ENCODE measurements around the gene RALGAPA1. TPM values are rescaled to one million over a fixed set of nuclear protein-coding genes. Genes with fewer than 3 reads are reported as not detected.
"Not testable (repeated sequence)": the region's sequence is repeated elsewhere in the genome, so short reads cannot be mapped to it uniquely, and the experiment has no call there.

RALGAPA1 gene
- total RNA-seq, 1 donor from 2014 or later: 25.0 TPM

DNA sequence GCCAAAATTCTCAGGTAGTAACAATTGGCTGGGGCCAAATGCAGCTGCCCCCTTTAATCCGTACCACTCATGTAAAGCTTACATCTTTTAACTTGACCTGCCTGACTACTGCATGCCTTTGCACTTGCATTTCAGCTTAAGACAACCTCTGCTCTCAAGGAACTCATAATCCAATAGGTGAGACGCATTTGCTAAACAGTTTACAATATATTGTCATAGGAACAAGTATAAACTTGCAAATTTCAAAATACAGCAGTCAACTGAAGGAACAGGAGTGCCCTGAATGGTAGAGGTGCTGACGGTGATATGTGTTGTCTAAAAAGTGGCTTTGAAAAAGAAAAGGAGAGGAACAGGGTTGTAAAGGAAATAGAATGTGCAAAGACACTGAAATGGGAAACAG, 13.4 kb upstream of the RALGAPA1 start:
- DNase-seq (ENCODE audit: low read depth): no peak

DNA sequence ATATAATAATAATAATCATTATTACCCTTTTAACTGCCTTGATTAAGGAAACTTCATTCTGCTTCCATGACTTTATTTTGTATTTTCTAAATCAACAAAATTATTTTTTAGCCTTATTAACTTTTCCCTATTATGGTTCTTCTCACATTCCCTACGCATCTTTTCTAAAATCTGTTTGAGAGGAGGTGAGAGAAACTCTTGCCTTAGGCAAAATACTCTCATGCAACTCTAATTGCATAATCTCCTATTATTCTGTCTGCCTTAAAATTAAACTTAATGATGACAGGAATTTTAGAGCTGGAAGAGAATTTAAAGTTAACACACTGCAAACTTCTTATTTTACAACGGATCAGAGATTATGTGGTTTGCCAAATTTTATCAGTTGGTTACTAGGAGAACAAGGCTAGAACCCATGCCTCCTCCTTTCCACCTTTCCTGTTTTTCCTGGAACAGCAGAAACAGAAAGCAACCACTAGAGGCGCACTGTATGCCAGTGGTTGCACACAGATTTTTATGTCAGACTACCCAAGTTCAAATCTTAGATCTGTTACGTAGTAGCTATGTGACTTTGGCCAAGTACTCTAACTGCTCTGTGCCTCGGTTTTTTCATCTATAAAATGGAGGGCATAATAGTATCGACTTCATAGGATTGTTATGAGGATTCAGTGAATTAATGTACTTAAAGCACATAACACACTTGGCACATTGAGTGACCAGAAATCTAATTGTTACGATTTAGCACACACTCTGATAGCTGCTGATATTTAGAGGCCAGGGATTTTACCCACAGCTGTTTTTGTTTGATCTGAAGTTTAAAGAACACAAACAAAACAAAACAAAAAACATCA, 12.7 kb upstream of the RALGAPA1 start:
- peak; percentile 43 for DNase-seq (ENCODE audit: low read depth)

DNA sequence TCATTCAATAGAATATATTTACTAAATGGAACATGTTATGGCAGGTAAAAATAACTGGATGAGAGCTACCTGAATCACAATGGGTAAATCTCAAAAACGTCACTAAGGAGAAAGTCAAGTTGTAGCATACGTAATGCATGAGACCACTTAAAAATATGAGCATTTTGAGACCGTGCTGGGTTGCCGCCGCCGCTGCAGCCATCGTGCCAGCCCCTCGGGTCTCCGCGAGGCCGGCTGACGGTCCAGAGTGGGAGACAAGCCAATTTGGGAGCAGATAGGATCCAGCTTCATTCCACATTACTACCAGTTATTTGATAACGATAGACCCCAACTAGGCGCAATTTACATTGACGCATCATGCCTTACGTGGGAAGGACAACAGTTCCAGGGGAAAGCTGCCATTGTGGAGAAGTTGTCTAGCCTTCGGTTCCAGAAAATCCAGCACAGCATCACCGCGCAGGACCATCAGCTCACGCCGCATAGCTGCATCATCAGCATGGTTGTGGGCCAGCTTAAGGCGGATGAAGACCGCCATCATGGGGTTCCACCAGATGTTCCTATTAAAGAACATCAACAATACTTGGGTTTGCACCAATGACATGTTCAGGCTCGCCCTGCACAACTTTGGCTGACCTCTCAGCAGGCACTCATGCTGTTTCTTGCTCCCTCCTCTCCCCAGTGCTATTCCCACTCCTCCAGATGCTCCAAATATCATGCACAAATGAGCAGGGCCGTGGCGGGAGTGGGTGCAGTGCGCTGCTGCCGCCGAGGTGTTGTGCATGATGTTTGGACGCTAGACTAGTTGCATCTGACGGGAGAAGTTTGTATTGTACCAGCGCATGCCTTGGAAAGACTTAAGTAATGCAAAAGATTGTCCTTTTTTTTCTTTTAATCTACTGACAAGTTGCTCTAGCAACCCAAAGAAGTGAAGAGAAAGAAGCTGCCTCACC, 10.8 kb upstream of the RALGAPA1 start:
- no peak for DNase-seq (ENCODE audit: low read depth)

DNA sequence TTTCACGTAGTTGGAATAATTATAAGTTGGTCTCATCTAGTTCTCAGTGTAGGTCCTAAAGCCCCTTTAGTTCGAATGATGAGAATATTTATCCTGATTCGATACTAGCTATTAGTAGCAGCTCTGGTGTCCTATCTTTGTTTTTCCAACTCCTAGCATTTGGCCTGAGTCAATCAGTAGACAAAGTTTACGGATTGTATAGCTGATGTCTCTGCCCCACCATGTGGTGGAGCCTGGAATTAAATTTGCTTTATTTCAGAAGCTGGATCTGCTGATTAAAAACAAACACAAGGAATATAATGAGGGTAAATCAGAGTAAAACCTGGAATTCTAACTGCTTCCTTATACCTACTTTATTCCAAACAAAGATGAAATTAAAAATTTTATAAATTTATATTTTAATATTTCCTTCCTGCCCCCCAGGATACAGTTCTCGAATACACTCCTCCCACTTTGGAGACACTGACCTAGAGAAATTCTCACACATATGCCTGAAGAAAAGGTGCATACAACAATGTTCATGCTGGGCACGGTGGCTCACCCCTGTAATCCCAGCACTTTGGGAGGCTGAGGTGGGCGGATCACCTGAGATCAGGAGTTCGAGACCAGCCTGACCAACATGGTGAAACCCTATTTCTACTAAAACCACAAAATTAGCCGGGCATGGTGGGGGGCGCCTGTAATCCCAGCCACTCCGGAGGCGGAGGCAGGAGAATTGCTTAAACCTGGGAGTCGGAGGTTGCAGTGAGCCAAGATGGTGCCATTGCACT, 9.4 kb upstream of the RALGAPA1 start:
- peak; percentile 62 for DNase-seq (ENCODE audit: low read depth)

DNA sequence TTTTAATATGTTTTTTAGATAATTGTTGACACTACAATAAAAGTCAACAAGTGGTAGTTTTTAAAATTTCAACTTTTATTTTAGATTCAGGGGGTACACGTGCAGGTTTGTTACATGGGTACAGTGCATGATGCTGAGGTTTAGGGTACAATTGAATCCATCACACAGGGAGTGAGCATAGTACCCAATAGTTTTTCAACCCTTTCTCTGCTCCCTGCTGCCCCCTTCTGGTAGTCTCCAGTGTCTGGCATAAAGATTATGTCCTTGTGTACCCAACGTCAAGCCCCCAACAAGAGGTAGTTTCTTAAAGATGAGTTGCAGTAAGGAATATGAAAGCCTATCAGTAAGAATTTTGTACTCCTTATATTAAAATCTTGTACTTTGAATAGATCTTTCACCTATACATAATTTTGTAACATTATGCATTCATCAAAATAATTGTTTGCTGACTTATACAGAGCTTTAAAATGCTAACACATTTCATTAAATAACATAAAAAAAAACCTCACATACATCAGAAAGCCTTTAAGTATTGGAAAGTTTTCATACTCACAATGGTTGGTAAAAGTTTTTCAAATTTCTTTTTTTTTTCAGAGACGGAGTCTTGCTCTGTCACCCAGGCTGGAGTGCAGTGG, 5.4 kb upstream of the RALGAPA1 start:
- DNase-seq (ENCODE audit: low read depth): peak; percentile 77

DNA sequence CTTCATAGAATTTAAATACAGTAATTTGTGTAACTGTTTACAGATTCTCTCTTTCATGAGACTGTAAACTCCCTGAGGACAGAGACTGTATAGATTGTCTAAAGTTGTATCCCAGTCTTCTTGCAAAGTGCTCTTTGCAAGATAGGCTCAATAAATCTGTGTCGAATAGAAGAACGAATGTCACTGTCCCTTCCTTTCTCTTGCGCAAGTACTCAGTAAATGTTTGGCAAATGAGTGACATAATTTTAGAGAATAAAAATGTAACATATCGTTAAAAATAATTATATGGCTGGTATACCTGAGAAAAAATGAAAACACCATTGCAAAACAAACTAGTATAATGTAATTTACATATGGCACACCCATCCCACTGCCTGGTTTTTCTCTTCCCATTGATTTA, 1.9 kb upstream of the RALGAPA1 start:
- no peak for DNase-seq (ENCODE audit: low read depth)

DNA sequence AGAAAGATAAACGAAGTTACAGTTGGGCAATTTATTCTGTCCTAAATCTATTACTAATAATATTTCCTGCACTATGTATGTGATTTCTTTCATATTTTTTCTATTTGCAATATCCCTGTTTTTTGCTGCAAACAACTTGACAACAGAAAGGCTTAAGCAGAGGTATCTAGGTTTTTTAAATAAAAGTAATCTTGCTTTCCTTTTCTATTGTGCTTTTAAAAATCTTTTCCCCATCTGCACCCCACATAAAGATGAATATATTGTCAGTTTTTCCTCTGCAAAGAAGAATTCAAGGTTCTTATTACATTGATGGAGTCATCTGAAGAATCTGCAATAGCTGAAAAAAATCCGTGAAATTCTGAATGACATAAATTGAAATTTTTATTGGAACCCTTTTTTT, 502 bp upstream of the RALGAPA1 start:
- no peak for DNase-seq (ENCODE audit: low read depth)

DNA sequence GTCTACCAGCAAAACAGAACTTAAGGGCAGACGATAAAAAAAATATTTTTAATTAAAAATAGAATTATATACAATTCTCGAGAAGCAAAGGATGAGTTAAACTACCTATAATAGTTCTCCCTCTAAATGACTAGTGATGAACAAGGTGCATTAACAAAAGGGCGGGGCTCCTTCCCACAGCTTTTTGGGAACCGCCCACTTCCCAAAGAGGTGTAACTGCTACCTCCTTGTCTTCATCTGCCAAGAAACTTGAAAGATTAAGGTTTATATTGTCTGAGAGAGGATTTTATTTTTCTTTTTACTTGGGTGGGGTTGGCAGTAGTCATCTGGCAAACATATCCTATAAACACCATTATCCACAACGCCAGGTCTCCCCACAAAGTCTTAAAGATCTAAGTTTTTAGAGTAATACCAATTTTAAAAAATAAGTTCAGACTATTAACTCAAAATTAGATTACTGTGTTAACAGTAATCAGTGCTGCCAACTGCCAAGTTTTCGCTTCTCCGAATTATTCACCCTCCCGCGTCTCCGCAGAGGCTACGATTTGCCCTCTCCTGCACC, 938 bp downstream of the RALGAPA1 start:
- DNase-seq (ENCODE audit: low read depth): no peak

DNA sequence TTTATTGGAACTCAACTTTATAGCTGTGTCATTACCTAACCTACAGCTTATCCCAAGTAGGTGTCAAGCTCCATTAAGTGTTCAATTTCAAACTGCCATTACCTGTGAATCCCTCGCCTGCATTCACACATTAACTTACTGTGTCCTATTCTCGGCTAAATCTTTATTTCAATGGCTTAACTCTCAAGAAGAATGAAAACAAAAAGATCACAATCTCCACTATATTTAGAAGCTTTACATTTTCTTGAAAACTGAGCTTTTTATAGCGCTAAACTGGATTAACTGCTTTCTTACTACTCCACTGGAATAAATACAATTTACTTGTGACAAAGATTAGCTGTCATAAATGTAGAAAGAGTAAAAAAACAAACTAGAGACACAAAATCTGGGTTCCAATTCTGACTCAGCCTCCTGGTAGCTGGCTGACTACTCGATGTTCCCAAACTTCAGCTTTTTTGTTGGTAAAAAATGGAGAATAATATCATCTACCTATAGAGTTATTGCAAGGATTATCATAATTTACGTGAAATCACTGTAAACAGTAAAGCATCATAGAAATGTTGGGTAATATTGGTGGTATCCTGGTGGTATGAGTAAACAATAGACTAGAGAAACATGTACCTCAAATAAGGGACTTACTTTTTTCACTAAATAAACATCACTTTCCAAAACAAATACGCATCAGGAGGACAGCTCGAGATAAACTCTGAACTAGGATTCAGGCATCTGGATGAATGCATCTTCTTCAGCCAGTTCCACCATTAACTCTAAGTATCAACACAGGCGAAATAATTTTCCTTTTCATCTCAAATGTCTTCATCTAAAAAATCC, 1.7 kb downstream of the RALGAPA1 start:
- no peak for DNase-seq (ENCODE audit: low read depth)

DNA sequence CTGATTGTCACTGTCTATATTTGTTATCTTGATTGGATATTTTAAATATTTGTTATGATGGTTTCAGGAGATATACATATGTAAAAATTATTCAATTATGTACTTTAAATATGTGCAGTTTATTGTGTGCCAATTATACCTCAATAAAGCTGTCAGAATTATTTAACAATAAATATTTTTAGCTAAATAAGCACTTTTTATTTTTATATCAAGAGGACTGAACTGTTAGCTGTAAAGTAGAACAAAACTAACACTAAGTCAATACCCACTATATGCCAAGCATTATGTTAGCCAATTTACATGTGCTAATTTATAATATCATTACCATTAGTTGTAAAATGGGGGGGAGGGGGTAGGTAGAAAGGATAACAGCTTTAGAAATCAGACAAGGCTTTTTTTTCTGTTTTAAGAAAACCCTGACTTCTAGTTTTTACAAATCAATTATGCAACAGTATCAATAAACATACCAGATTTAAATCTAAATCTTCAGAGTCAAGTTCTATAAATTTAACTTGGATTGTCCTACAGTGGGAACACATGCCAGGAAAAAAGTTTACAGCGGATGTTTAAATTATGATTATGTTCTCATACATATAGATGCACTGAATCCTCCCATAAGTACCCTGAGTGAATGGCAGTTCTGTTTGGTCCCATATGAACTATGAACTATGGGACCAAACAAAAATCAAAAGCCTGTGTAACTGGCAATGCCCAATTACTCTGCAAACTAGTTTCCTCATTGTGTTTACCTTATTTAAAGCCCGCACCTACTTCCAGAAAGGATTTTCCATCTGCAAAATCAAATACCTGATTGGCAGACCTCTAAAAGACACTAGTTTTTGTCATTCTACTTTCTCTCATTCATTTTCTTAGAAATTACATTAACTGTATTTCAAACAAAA, 2.8 kb downstream of the RALGAPA1 start:
- DNase-seq (ENCODE audit: low read depth): no peak

DNA sequence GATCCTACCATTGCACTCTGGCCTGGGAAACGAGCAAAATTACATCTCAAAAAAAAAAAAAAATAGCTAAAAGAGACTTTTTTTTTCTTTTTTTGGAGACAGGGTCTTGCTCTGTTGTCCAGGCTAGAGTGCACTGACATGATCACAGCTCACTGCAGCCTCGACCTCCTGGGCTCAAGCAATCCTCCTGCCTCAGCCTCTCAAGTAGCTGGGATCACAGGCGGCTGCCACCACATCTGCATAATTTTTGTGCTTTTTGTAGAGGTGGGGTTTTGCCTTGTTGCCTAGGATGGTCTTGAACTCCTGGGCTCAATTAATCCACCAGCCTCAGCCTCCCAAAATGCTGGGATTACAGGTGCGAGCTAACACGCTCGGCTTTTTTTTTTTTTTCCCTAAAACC, 11.3 kb downstream of the RALGAPA1 start:
- DNase-seq (ENCODE audit: low read depth): no peak

DNA sequence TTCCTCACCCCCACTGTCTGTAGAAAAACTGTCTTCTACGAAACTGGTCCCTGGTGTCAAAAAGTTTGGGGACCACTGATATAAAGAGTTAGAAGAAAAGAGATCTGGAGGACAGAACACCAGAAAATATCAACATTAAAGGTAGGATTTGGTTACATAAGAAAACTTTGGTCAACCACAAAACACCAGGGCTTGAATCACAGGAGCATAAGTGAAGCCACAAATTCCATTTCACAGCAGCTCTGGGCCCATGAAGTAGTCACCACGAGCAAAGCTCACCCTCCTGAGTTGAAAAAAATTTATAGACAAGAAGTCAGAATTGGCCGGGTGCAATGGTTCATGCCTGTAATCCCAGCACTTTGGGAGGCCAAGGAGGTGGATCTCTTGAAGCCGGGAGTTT, 19.4 kb downstream of the RALGAPA1 start:
- peak; percentile 70 for DNase-seq (ENCODE audit: low read depth)

DNA sequence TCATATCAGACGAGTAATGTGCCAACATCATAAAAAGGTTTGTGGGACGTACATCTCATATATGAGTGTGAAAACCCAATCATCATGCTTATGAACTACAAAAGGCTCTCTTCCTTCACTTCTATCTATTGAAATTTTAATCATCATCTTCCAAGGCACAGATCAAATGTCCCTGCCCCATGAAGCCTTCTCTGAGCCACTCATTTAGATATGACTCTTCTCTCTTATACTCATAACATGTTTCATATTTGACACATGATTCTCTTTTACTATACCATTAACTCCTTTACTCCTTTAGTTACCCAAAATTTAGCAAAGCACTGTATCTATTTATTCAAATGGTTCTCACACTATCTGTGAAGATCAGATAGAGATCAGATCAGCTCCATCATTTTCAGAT, 22.2 kb downstream of the RALGAPA1 start:
- DNase-seq (ENCODE audit: low read depth): no peak

DNA sequence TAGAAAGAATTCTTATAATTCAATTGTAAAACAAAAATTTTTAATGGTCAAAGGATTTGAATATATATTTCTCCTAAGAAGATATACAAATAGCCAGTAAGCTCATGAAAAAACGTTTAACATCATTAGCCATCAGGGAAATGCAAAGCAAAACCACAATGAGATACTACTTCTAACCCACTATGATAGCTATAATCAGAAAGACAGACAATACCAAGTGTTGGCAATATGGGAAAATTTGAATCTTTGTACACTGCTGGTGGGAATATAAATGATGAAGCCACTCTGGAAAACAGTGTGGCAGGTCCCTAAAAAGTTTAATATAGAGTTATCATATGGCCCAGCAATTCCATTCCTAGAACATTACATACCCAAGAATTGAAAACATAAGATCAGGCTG, 25.4 kb downstream of the RALGAPA1 start:
- no peak for DNase-seq (ENCODE audit: low read depth)

DNA sequence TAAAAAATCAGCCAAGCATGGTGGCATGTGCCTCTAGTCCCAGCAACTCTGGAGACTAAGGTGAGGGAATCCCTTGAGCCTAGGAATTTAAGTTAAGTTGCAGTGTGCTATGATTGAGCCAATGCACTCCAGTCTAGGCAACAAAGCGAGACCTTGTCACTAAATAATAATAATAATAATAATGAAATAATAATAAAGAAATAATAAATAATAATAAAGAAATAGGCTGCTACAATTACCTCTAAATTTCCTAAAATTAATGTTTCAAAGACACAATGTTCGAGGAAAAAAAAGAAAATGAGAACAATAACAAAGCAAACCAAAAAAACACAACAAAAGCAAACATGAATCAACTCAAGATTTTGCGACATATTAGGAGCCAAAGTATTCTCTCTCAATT, 29.7 kb downstream of the RALGAPA1 start:
- DNase-seq (ENCODE audit: low read depth): no peak

DNA sequence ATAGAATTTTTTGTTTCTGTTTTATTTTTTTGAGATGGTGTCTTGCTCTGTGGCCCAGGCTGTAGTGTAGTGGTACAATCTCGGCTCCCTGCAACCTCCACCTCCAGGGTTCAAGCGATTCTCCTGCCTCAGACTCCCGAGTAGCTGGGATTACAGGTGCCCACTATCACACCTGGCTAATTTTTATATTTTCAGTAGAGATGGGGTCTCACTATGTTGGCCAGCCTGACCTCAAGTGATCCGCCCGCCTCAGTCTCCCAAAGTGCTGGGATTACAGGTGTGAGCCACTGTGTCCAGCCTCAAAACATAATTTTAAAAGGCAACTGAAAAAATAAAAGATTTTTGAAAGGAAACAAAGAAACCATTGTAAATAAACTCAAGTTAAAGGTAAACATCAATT, 31.5 kb downstream of the RALGAPA1 start:
- not testable (repeated sequence) for DNase-seq (ENCODE audit: low read depth)

DNA sequence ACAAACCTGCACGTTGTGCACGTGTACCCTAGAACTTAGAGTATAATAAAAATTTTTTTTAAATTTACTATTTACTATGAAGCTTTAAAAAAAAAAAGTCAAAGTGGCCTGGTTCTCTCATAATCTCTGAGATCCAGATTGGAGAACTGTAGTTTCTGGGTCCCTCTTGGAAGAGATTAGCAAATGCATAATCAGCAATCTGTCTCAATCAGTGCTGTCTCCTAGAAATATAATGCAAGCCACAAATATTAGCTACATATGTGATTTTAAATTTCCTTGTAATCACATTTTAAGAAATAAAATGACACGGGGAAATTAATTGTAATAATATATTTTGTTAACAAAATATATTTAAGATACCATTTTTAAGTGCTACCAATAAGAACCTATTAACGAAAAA, 32.3 kb downstream of the RALGAPA1 start:
- DNase-seq (ENCODE audit: low read depth): no peak

DNA sequence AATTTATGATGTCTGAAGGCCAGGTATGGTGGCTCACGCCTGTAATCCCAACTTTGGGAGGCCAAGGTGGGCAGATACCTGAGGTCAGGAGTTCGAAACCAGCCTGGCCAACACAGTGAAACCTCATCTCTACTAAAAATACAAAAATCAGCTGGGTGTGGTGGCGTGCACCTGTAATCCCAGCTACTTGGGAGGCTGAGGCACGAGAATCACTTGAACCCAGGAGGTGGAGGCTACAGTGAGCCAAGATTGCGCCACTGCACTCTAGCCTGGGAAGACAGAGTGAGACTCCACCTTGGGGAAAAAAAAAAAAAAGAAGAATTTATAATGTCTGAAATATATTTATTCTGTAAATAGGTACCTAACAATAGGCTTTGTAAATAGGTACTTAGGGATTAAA, 33.0 kb downstream of the RALGAPA1 start:
- not testable (repeated sequence) for DNase-seq (ENCODE audit: low read depth)

DNA sequence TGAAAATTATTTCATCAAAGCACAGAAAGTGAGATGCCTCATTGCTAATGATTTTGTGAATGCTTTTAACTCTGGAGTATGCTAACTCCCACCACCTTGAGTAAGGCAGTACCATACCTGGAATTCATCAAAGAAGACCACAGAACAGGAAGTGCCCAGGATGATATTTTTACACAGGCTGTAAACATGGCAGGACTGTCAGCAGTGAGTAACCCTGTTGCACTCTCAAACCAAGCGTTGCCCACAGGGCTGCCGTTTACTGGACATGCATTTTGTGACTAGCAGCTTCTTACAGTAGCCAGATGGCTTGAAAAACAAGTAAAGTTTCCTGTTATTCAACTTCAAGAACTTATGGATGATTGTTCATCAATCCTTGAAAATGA, 42.4 kb downstream of the RALGAPA1 start:
- no peak for DNase-seq (ENCODE audit: low read depth)
